Endothelial cell of umbilical vein (primary cell): ENCODE results near the gene SLC25A5. TPM values are rescaled to one million over a fixed set of nuclear protein-coding genes. Genes with fewer than 3 reads are reported as not detected.

ENCODE experiments used
- BruUV-seq: library from RNA; stranded (reverse); fragments of 400-500 nt; replicated peaks from 2 replicates; lab custom pipeline; 2021; lab: Mats Ljungman, UMichigan
- CTCF ChIA-PET: fragments of 300-600, 350-600 bp; sonication (Branson Sonifier 250); formaldehyde crosslinking; loops from one replicate; lab custom pipeline; 2021; ENCODE audit warnings: antibody characterized with exemption, inconsistent platforms; lab: Charles Lee
- POLR2A ChIA-PET: fragments of 300-600, 350-600 bp; sonication (Branson Sonifier 250); formaldehyde crosslinking; loops from one replicate; lab custom pipeline; 2021; ENCODE audit warnings: antibody characterized with exemption, inconsistent platforms; lab: Charles Lee
- DNase-seq: peaks from one replicate; pipeline ENCODE4 v3.0.0-alpha.2; 2011; ENCODE audit warnings: low read depth, low spot score
- FAIRE-seq: peaks from 2 replicates; lab custom pipeline; 2011; peaks lifted over from hg19 to GRCh38; lab: Jason Lieb, UNC
- H2AFZ ChIP-seq: 2 replicates; pipeline ENCODE4 v1.6.0; 2012; ENCODE audit warnings: low read depth, low read length, control low read depth, inconsistent platforms
- H3K27ac ChIP-seq: 2 replicates; pipeline ENCODE4 v1.5.1; 2011; ENCODE audit warnings: low read depth, mild to moderate bottlenecking, control low read depth, low read length, moderate library complexity; ENCODE audit not compliant: insufficient read depth
- H3K27me3 ChIP-seq, 2 experiments: 2 replicates each; pipeline versions ENCODE4 v1.6.0 to v1.6.1; 2011; ENCODE audit warnings: low read length in 2 of 2, mixed read lengths in 1 of 2; ENCODE audit not compliant: control insufficient read depth in 2 of 2, insufficient read depth in 2 of 2
- H3K36me3 ChIP-seq, 2 experiments: 2 replicates in 1 of 2; 3 replicates in 1 of 2; pipeline ENCODE4 v1.5.1; 2011; ENCODE audit warnings: low read length in 2 of 2, mild to moderate bottlenecking in 1 of 2, moderate library complexity in 1 of 2; ENCODE audit not compliant: control insufficient read depth in 2 of 2, insufficient read depth in 2 of 2; ENCODE audit errors: extremely low read depth in 1 of 2
- H3K4me1 ChIP-seq: 3 replicates; pipeline ENCODE4 v1.5.1; 2011; ENCODE audit warnings: mild to moderate bottlenecking, low read length; ENCODE audit not compliant: control insufficient read depth, insufficient read depth; ENCODE audit errors: extremely low read depth
- H3K4me2 ChIP-seq: 2 replicates; pipeline ENCODE4 v1.6.1; 2011; ENCODE audit warnings: low read length, control low read depth, mixed read lengths; ENCODE audit not compliant: insufficient read depth
- H3K4me3 ChIP-seq, 3 experiments: fragments of 200-600 bp in 1 of 3; sonication (generic), shearing (Covaris generic) in 1 of 3; replicated peaks in 1 of 3; 2 replicates each; pipeline ENCODE4 v1.5.1; 2011 to 2016; ENCODE audit warnings: control low read depth in 3 of 3, low read length in 3 of 3, mild to moderate bottlenecking in 2 of 3, inconsistent platforms in 1 of 3, low read depth in 1 of 3, moderate library complexity in 1 of 3; ENCODE audit not compliant: insufficient read depth in 1 of 3
- H3K79me2 ChIP-seq: 2 replicates; pipeline ENCODE4 v1.6.0; 2012; ENCODE audit warnings: low read length, inconsistent platforms; ENCODE audit not compliant: control insufficient read depth, insufficient read depth
- H3K9ac ChIP-seq: replicated peaks from 2 replicates; pipeline ENCODE3; 2011; ENCODE audit warnings: low read length, control low read depth; ENCODE audit not compliant: insufficient read depth; ENCODE audit errors: extremely low read depth
- H3K9me1 ChIP-seq: replicated peaks from 3 replicates; pipeline ENCODE4 v1.6.0; 2011; ENCODE audit warnings: mild to moderate bottlenecking, low read length; ENCODE audit not compliant: control insufficient read depth, insufficient read depth; ENCODE audit errors: extremely low read depth
- H3K9me3 ChIP-seq: replicated peaks from 2 replicates; pipeline ENCODE4 v1.5.1; 2012; ENCODE audit warnings: low read length, inconsistent platforms; ENCODE audit not compliant: control insufficient read depth, insufficient read depth
- H4K20me1 ChIP-seq: replicated peaks from 2 replicates; pipeline ENCODE3; 2011; ENCODE audit warnings: mild to moderate bottlenecking, low read length; ENCODE audit not compliant: control insufficient read depth, insufficient read depth; ENCODE audit errors: extremely low read depth
- EZH2 ChIP-seq: IDR thresholded peaks from 2 replicates; pipeline ENCODE4 v1.6.1; 2012; ENCODE audit warnings: borderline replicate concordance, low read depth, mild to moderate bottlenecking, moderate library complexity, low read length, inconsistent platforms; ENCODE audit not compliant: severe bottlenecking
- FOS ChIP-seq: IDR thresholded peaks from 2 replicates; pipeline ENCODE4 v1.6.1; 2011; ENCODE audit warnings: mild to moderate bottlenecking, low read length, moderate library complexity, borderline replicate concordance; ENCODE audit not compliant: insufficient read depth
- GATA2 ChIP-seq: IDR thresholded peaks from 2 replicates; pipeline ENCODE4 v1.7.0; 2011; ENCODE audit warnings: low read depth, mild to moderate bottlenecking, moderate library complexity, mixed read lengths, low read length; ENCODE audit not compliant: insufficient read length, insufficient read depth
- JUN ChIP-seq: IDR thresholded peaks from 2 replicates; pipeline ENCODE4 v1.6.1; 2011; ENCODE audit warnings: borderline replicate concordance, low read depth; ENCODE audit not compliant: insufficient read length, insufficient read depth
- MYC ChIP-seq: IDR thresholded peaks from one replicate; pipeline ENCODE4 v1.6.1; 2011; ENCODE audit warnings: mild to moderate bottlenecking, low read depth, low read length
- POLR2A ChIP-seq: IDR thresholded peaks from 2 replicates; pipeline ENCODE4 v1.6.1; 2012; ENCODE audit warnings: low read depth, mild to moderate bottlenecking, control low read depth, low read length
- POLR2AphosphoS5 ChIP-seq: IDR thresholded peaks from 2 replicates; pipeline ENCODE4 v1.6.1; 2012; ENCODE audit warnings: low read depth, mild to moderate bottlenecking, control low read depth, low read length, moderate library complexity; ENCODE audit not compliant: insufficient read depth
- dilution Hi-C: fragments of 300-500 bp; cut with MboI; formaldehyde crosslinking; loops from one replicate; pipeline ENCODE4 v1.15.0; 2019; ENCODE audit warnings: low sequenced_read_pairs; ENCODE audit not compliant: extremely low pct_ligation_motif_present
- intact Hi-C: fragments of 100-400 bp; cut with micrococcal nuclease; formaldehyde crosslinking; loops from one replicate; pipeline ENCODE4 v1.10.0; 2022
- polyA plus RNA-seq, 4 experiments: library from polyadenylated mRNA; depleted of rRNA in 3 of 4; stranded (reverse) in 3 of 4; unstranded in 1 of 4; fragments of >200 nt; gene quantifications; 2 replicates each; pipeline versions ENCODE4 v1.2.1 to v1.2.3, GENCODE V29; 2011 to 2012; ENCODE audit warnings: missing spikeins in 1 of 4
- total RNA-seq: library from RNA; stranded (reverse); gene quantifications from 2 replicates; pipeline ENCODE4 v1.2.3, GENCODE V29; 2021
- TF ChIP-seq, protein P1 (sequence below), 2 donors: IDR thresholded peaks; 1 replicate in 1 of 2; 2 replicates in 1 of 2; pipeline ENCODE4 v1.5.1; 2011; ENCODE audit warnings: low read length in 2 of 2, mild to moderate bottlenecking in 2 of 2, moderate library complexity in 2 of 2, control low read depth in 1 of 2, inconsistent platforms in 1 of 2, low read depth in 1 of 2; ENCODE audit not compliant: insufficient read depth in 1 of 2; ENCODE audit errors: extremely low read depth in 1 of 2
- TF ChIP-seq, protein P2 (sequence below): IDR thresholded peaks from 2 replicates; pipeline ENCODE4 v1.6.1; 2011; ENCODE audit not compliant: insufficient read depth, insufficient read length

The SLC25A5 gene
- total and polyA plus RNA-seq, 2 donors (not counting 3 experiments of a cell fraction or from before 2014, with no cell fraction given), result 379 to 651 TPM

DNA sequence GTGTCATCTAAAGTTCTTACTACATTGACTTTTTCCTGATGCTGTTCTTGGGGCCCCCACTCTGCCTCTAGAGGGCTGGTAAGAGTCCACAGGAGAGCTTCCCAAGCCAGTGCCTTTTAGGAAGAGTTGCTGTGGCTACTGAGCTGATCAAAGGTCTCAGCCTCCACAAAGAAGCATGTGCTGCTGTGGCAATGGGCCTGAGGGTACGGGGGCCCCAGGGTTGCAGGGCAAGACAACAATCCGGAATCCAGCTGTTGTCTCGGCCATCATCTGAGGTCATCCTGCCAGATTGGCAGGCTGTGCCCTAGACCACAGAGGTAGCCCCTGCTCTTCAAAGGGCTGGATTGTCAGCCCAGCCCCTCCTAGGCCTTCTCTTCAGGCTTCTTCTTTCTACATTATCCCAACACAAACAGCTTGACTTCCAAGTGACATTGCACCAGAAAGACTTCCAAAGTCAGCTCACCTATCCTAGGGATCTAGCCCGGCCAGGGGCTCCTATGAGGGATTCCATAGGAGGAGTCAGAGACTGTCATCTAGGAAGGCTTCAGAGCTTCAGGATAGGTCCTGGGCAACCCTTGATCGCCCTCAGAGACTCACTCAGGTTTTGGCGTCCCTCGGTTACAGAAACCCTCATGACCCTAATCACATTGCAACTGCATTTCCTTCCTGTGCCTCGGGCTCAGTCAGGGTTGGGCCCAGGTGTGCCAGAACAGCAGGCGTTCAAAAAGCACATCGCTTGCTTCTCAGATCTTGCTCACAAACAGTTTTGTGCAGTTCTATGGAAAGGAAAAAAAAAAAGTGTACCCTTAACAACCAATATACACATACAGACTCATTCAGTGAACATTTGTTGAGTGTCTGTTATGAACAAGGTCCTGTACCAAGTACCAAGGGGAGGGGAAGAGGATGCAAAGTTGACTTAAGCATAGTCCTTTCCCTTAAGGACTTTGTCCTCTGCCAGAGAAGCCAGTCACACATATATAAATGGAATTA is 27.8 kb downstream of the SLC25A5 start:
- Histone ChIP-seq H3K4me1 (no peaks in the 10 kb centered on the region), H3K27ac (no peak overlapping the region), H3K9me3 (no peaks in the 10 kb centered on the region), H4K20me1 (no peaks in the 10 kb centered on the region), H3K4me2 (no peak overlapping the region), H3K4me3 (no peak overlapping the region), H3K36me3 (no peaks in the 10 kb centered on the region), H3K27me3 (peaks cover 0 to 2% of the 10 kb centered on the region in 2 experiments), H2AFZ (no peak overlapping the region), H3K9me1 (no peaks in the 10 kb centered on the region), H3K79me2 (no peaks in the 10 kb centered on the region), H3K9ac (no peak overlapping the region)
- BruUV-seq, result no TSS peak
- FAIRE-seq (no peak), DNase-seq (no peak)
- dilution Hi-C loops (no loop called here), intact Hi-C loops (no loop called here)
- TF ChIP-seq FOS, result no peak
- no peak for TF ChIP-seq EZH2
- TF ChIP-seq POLR2A, result no peak
- TF ChIP-seq, protein P1, sequence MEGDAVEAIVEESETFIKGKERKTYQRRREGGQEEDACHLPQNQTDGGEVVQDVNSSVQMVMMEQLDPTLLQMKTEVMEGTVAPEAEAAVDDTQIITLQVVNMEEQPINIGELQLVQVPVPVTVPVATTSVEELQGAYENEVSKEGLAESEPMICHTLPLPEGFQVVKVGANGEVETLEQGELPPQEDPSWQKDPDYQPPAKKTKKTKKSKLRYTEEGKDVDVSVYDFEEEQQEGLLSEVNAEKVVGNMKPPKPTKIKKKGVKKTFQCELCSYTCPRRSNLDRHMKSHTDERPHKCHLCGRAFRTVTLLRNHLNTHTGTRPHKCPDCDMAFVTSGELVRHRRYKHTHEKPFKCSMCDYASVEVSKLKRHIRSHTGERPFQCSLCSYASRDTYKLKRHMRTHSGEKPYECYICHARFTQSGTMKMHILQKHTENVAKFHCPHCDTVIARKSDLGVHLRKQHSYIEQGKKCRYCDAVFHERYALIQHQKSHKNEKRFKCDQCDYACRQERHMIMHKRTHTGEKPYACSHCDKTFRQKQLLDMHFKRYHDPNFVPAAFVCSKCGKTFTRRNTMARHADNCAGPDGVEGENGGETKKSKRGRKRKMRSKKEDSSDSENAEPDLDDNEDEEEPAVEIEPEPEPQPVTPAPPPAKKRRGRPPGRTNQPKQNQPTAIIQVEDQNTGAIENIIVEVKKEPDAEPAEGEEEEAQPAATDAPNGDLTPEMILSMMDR (IDR thresholded peaks at IDR 0.05; ENCODE audit: extremely low read depth in 1 of 2, insufficient read depth in 1 of 2, low read depth in 1 of 2, low read length in 2 of 2), result no peak
- no peak for TF ChIP-seq POLR2AphosphoS5
- TF ChIP-seq MYC, result no peak
- no peak for TF ChIP-seq GATA2
- TF ChIP-seq JUN, result no peak
- TF ChIP-seq, protein P2, sequence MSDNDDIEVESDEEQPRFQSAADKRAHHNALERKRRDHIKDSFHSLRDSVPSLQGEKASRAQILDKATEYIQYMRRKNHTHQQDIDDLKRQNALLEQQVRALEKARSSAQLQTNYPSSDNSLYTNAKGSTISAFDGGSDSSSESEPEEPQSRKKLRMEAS, result no peak
- ChIA-PET POLR2A (no interaction called here), CTCF (interaction anchor here (1.0 to 2.8 kb wide), 3 partner anchors 12 to 16 kb away, joined by 4 to 11 read pairs (median 4); no protein-coding TSS in a partner anchor)
